ENCODE measurements around the gene RASSF10.

GRCh38 chr11:13038366-13038765 is 29.2 kb downstream of the RASSF10 start:
- TF ChIP-seq RAD21 (conservative IDR thresholded peaks at IDR 0.05) = no peak
- TF ChIP-seq, protein P1, sequence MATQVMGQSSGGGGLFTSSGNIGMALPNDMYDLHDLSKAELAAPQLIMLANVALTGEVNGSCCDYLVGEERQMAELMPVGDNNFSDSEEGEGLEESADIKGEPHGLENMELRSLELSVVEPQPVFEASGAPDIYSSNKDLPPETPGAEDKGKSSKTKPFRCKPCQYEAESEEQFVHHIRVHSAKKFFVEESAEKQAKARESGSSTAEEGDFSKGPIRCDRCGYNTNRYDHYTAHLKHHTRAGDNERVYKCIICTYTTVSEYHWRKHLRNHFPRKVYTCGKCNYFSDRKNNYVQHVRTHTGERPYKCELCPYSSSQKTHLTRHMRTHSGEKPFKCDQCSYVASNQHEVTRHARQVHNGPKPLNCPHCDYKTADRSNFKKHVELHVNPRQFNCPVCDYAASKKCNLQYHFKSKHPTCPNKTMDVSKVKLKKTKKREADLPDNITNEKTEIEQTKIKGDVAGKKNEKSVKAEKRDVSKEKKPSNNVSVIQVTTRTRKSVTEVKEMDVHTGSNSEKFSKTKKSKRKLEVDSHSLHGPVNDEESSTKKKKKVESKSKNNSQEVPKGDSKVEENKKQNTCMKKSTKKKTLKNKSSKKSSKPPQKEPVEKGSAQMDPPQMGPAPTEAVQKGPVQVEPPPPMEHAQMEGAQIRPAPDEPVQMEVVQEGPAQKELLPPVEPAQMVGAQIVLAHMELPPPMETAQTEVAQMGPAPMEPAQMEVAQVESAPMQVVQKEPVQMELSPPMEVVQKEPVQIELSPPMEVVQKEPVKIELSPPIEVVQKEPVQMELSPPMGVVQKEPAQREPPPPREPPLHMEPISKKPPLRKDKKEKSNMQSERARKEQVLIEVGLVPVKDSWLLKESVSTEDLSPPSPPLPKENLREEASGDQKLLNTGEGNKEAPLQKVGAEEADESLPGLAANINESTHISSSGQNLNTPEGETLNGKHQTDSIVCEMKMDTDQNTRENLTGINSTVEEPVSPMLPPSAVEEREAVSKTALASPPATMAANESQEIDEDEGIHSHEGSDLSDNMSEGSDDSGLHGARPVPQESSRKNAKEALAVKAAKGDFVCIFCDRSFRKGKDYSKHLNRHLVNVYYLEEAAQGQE (IDR thresholded peaks at IDR 0.05; ENCODE audit: borderline replicate concordance) = no peak

Data from neural cell (in vitro differentiated cells).